ENCODE results near the gene DOCK3.
"Not testable (repeated sequence)": the region's sequence is repeated elsewhere in the genome, so short reads cannot be mapped to it uniquely, and the experiment has no call there.

Gene DOCK3

DNA sequence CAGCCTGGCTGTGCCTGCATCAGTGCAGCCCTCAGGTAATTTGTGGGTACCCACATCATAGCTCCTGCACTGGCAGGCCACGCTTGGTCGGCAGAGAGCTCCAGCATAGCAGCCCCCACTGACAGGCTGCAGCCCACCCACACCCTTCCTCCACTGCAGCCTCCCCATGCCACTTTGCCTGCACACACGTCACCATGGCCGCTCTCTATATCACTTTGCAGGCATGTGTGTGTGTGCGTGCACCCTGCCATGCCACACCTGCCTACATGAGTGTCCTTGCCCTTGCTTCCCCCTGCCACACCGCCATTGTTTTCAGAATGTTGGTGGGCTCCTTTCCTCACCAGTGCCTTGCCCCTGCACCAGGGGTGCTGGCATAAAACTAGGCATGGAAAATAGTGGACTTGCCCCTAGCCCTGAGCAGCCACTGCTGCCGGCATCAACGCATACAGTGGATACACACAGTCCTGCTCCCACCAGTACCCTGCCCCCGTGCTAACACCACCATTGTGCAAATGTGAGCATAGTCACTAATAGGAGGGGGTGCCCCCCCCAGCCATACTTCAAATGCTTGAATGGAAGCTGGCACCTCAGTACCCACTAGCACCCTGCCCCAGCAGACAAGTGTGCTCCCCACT is 431.6 kb downstream of the DOCK3 start:
- DNase-seq (ENCODE audit: low spot score) = no peak

DNA sequence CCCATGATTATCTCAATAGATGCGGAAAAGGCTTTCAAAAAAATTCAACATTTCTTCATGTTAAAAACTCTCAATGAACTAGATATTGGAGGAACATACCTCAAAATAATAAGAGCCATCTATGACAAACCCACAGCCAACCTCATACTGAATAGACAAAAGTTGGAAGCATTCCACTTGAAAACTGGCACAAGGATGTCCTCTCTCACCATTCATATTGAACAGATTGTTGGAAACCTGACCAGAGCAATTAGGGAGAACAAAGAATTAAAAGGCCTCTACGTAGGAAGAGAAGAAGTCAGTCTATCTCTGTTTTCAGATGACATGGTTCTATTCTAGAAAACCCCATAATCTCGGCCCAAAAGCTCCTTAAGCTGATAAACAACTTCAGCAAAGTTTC is 435.9 kb downstream of the DOCK3 start:
- no peak for DNase-seq (ENCODE audit: low spot score)

DNA sequence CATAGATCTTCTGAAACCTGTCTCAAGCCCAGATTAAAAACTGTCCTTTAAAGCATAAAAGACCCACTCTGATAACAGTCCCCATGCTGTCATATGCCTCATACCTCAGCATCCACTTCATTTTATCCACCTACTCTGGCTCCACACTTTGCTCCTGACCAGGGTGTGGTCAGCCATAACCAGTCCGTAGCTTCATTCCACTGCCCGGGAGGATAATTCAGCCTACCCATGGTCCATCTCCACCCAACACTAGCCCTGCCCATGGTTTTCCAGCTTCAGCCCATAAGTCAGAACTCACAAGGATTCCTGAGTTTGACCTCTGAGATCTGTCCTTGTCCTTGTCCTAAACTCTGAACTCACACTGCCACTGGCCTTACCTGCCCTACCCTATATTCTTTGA is 448.2 kb downstream of the DOCK3 start:
- DNase-seq (ENCODE audit: low spot score) = no peak

DNA sequence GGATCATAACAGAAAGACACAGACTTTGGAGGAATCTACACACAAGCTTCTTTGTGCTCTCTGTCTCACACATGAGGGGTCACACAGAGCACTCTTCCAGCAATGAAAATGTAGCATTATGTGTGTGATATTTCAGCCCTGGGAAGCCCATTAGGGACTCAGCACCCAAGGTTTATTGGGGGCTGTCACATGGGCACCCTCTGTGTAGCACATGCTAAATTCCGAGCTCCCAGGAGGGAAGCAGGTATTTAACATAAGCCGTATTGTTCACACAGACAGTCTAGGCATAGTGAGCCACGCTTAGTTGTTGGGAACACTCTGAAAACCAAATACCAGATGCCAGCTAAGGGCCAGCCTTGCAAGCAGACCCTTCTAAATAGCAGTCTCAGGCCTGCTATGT is 448.8 kb downstream of the DOCK3 start:
- DNase-seq (ENCODE audit: low spot score) = no peak

DNA sequence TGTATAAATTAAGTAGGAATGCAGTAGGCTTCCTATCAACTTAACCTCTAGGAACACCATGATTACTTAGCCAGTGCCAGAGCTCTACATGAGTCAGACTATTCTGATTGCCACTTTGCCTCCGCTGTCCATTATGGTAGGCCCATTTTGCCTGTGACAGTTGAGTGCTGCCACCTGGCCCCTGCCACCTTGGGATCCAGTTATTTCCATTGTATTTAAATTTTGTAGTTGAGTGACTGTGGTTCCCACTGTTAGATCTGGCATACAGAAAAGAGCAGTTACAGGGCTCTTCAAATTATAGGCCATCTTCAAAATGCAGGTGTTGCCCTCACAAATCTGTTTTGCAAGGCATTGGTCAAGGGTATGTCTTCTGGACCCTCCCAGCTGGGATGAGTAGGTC is 456.9 kb downstream of the DOCK3 start:
- DNase-seq (ENCODE audit: low spot score) = not testable (repeated sequence)

- no peak for DNase-seq (ENCODE audit: low spot score)
Observed at GRCh38 chr3:51137715-51138114, 463.0 kb downstream of the DOCK3 start.

- no peak for DNase-seq (ENCODE audit: low spot score)
Observed at GRCh38 chr3:51139616-51140015, 464.9 kb downstream of the DOCK3 start.

DNA sequence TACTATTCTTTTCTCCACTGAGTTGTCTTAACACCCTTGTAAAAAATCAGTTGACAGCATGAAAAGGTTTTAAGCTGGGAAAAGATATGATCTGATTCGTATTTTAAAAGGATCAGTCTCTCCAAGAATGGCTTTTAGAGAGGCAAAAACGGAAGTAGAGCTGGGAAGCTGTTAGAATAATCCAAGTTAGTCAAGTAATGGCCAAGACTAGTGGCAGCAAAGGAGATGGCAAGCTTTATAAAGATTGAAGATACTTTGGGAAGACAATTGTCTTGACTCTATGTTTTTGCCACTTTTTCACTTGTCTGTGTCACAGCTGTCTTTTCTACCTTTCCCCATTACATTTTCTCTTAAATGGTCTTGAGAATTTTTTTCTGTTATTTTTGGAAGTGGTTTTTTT is 466.8 kb downstream of the DOCK3 start:
- no peak for DNase-seq (ENCODE audit: low spot score)

DNA sequence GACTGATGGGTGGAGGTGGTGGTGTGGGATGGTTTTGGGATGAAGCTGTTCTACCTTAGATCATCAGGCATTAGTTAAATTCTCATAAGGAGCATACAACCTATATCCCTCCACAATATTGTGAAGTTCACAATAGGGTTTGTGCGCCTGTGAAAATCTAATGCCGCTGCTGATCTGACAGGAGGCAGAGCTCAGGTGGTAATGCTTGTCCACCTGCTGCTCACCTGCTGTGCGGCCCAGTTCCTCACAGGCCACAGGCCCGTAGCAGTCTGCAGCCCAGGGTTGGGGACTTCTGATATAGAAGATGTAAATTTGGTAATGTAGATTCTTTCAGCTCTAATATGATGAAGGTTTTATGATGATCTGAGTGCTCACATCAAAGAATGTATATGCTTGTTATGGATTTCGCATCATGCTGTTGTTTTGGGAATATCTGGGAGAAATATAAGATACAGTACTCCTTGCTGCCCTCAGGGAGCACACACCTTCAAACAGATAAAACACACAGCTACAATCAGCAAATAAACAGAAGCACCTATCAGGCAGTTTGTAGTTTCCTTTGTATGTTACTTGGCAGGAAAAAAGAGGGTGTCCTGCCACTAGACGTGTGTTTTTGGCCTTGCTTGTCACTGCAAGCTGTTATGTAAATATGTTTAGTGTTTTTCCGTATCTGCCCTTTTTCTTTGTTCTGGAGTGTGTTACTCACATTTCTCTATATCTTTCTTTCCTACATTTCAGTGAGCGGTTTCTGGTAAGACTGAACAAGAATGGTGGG is 471.3 kb downstream of the DOCK3 start:
- no peak for DNase-seq (ENCODE audit: low spot score)

GRCh38 chr3:51146781-51147180 is 472.1 kb downstream of the DOCK3 start:
- no peak for DNase-seq (ENCODE audit: low spot score)

GRCh38 chr3:51156147-51156546 is 481.4 kb downstream of the DOCK3 start:
- DNase-seq (ENCODE audit: low spot score) = no peak

- DNase-seq (ENCODE audit: low spot score) = no peak
Observed at GRCh38 chr3:51163051-51163450, 488.3 kb downstream of the DOCK3 start.

DNA sequence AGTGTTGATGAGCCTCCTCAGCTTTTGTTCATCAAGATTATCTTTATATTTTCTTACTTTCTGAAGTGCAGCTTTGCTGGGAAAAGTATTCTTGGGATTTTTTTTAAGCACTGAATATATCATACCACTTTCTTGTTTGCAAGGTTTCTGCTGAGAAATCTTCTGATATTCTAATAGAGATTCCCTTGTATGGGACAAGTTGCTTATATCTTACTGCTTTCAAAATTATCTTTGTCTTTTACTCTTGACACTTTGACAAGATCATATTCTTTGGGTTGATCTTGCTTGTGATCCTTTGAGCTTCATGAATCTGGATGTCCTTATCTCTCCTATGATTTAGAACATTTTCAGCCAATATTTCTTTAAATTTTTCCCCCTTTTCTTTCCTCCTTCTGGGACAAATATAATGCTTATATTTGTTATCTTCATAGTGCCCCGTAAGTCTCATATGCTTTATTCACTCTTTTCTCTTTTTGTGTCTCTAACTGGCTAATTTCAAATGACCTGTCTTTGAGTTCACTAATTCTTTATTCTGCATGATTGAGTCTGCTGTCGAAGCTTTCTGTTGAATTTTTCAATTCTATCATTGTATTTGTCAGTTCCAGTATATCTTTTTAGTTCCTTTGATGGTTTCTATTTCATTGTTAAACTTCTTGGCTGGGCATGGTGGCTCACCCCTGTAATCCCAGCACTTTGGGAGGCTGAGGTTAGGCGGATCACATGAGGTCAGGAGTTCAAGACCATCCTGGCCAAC is 499.0 kb downstream of the DOCK3 start:
- no peak for DNase-seq (ENCODE audit: low spot score)

DNA sequence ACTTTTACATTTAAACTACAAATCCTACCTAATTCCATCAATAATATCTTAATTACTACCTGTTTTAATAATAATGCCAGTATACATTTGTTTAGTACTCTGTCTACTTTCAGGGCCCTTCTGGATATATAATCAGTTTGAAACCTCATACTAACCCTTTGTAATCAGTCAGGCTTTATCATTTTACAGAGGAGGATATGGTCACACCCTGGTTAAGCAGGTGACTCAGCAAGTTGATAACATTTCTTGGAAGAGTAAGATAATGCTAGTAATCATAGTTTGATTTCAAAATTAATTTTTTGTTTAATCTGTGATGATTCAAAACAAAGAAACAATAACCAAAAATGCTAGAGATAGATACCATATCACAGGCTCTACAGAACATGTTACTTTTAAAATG is 502.2 kb downstream of the DOCK3 start:
- DNase-seq (ENCODE audit: low spot score) = no peak

DNA sequence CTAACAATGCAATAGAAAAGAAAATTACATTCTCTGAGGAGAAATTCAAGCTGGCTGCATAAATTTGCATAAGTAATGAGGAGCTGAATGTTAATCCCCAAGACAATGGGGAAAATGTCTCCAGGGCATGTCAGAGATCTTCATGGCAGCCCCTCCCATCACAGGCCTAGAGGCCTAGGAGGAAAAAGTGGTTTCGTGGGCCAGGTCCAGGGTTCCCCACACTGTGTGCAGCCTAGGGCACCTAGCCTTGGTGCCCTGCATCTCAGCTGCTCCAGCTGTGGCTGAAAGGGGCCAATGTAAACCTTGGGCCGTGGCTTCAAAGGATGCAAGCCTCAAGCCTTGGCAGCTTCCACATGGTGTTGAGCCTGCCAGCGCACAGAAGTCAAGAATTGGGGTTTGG is 511.7 kb downstream of the DOCK3 start:
- DNase-seq (ENCODE audit: low spot score) = not testable (repeated sequence)

DNA sequence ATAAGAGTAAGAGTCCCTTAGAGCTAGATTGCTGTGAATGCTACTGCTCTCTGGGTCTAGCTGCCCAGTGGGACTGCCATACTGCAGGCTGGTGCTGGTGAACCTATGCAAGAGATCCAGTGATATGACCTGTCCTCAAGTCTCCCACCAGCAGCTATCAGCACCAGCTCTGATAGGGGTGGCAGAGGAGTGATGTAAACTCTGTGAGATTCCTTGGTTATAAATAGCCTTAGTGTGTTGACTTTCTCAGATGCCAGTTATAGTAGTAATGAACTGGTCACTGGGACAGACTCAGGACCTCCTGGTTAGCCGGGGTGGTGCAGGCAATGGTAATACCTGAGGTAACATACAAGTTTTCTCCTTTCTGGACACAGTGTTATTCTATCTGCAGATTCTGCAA is 515.5 kb downstream of the DOCK3 start:
- DNase-seq (ENCODE audit: low spot score) = no peak

GRCh38 chr3:51190827-51191226 is 516.1 kb downstream of the DOCK3 start:
- no peak for DNase-seq (ENCODE audit: low spot score)

DNA sequence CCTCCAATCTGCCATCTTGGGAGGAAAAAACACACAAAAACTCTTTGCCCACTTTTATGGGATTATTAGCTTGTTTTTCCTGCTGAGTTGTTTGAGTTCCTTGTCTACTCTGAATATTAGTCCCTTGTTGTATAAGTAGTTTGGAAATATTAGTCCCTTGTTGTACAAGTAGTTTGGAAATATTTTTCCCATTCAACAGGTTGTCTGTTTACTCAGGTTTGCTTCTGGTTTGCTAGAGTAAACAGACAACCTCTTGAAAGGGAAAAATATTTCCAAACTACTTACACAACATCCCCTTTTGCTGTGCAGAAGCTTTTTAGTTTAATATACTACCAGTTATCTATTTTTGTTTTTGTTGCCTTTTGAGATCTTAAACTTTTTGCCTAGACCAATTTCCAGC is 517.0 kb downstream of the DOCK3 start:
- no peak for DNase-seq (ENCODE audit: low spot score)

GRCh38 chr3:51198477-51198876 is 523.8 kb downstream of the DOCK3 start:
- DNase-seq (ENCODE audit: low spot score) = no peak

- not testable (repeated sequence) for DNase-seq (ENCODE audit: low spot score)
Observed at GRCh38 chr3:51199296-51199695, 524.6 kb downstream of the DOCK3 start.

GRCh38 chr3:51216291-51216690 is 541.6 kb downstream of the DOCK3 start:
- DNase-seq (ENCODE audit: low spot score) = no peak

GRCh38 chr3:51221959-51222358 is 547.2 kb downstream of the DOCK3 start:
- DNase-seq (ENCODE audit: low spot score) = no peak

DNA sequence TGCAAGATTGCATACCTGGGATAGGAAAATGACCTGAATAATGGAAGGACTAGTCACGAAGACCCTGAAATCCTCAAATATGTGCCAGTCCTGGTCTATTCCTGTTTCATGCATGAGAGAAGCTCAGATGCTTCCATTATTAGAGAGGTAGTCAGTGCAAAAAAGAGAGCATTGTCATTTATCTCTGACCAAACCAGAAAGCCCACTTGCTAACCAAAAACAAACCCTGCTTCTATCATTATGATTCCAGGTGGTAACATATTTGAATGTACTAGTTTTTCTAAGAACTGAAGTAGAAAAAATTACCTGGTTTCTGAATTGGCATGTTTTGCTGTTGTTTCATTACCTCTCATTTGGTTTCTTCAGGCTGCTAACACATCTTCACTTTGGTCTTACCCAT is 549.6 kb downstream of the DOCK3 start:
- no peak for DNase-seq (ENCODE audit: low spot score)

Data from CD4-positive, alpha-beta T cell treated with Interleukin-2 at 100 ng/mL for 4 hours (primary cell).